Lower leg skin (tissue), 3 donors: ENCODE data around the gene WDFY4.

ENCODE experiments used
- CTCF ChIP-seq, 3 donors: fragments of 450-650 bp; IDR thresholded peaks; one replicate each; pipeline ENCODE4 v1.5.1; 2016; ENCODE audit warnings: antibody characterized with exemption in 3 of 3, mild to moderate bottlenecking in 3 of 3, moderate library complexity in 2 of 3
- POLR2A ChIP-seq, 2 donors: fragments of 450-650 bp; IDR thresholded peaks; one replicate each; pipeline ENCODE4 v1.6.1; 2016 to 2017; ENCODE audit warnings: antibody characterized with exemption in 2 of 2, mild to moderate bottlenecking in 1 of 2, moderate library complexity in 1 of 2

- TF ChIP-seq CTCF (IDR thresholded peaks at IDR 0.05) (no peak), POLR2A (IDR thresholded peaks at IDR 0.05) (no peak)
Measured at GRCh38 chr10:48775206-48775517, 90.5 kb downstream of the WDFY4 start.
